GM18870 (cell line): Measurements from ENCODE around the gene FCN1.

Source experiments
- ATAC-seq: cut with Tn5 transposase; IDR thresholded peaks from one replicate; pipeline ENCODE4 v1.9.1; 2021; ENCODE audit warnings: moderate library complexity; ENCODE audit not compliant: unreplicated experiment

FCN1 gene

GRCh38 chr9:134880484-134881312, 37.0 kb downstream of the FCN1 start, which contains the start of gene FCN2:
Gene FCN2, plus strand, starts transcription at chr9:134880810. Its CDS starts 12 bp downstream, at chr9:134880822.
- ATAC-seq, result no peak

GRCh38 chr9:134879664-134880483, 37.8 kb downstream of the FCN1 start:
- no peak for ATAC-seq

- ATAC-seq, result no peak
Observed at GRCh38 chr9:134877541-134877940, 40.2 kb downstream of the FCN1 start.

- ATAC-seq, result no peak
Observed at GRCh38 chr9:134875371-134875770, 42.3 kb downstream of the FCN1 start.

- ATAC-seq, result no peak
Observed at GRCh38 chr9:134872482-134873231, 45.1 kb downstream of the FCN1 start.

- ATAC-seq, result no peak
Observed at GRCh38 chr9:134871697-134872340, 45.9 kb downstream of the FCN1 start.

GRCh38 chr9:134870746-134871662, 46.7 kb downstream of the FCN1 start:
- no peak for ATAC-seq

- ATAC-seq, result no peak
Observed at GRCh38 chr9:134870301-134870694, 47.4 kb downstream of the FCN1 start.

- ATAC-seq, result no peak
Observed at GRCh38 chr9:134869554-134870300, 48.0 kb downstream of the FCN1 start.

- ATAC-seq, result no peak
Observed at GRCh38 chr9:134868751-134869553, 48.8 kb downstream of the FCN1 start.

GRCh38 chr9:134867917-134868750, 49.6 kb downstream of the FCN1 start:
- ATAC-seq, result no peak

GRCh38 chr9:134864821-134865190, 52.9 kb downstream of the FCN1 start:
- ATAC-seq, result no peak

GRCh38 chr9:134863941-134864820, 53.5 kb downstream of the FCN1 start:
- no peak for ATAC-seq

- no peak for ATAC-seq
Observed at GRCh38 chr9:134863306-134863902, 54.3 kb downstream of the FCN1 start.

- no peak for ATAC-seq
Observed at GRCh38 chr9:134861595-134862334, 55.9 kb downstream of the FCN1 start.
